Stimulated activated CD8-positive, alpha-beta memory T cell treated with anti-CD3 and anti-CD28 coated beads, Interleukin-7, amount 100 ng/mL, for 48 hours (primary cell): ENCODE data around the gene DVL1.
"Not testable (repeated sequence)": the region's sequence is repeated elsewhere in the genome, so short reads cannot be mapped to it uniquely, and the experiment has no call there.

Source experiments
- DNase-seq, 2 donors: peaks; one replicate each; pipeline ENCODE4 v3.0.0-alpha.2; 2020; ENCODE audit warnings: low read depth in 1 of 2; ENCODE audit errors: extremely low read depth in 1 of 2

DVL1 gene

GRCh38 chr1:1373815-1374588 lies 24.8 kb upstream of the DVL1 start:
- DNase-seq = no peak

GRCh38 chr1:1373051-1373814 lies 24.0 kb upstream of the DVL1 start:
- no peak for DNase-seq

- DNase-seq = peak; percentile 53 to 60
These were observed 22.8 kb upstream of the DVL1 start for GRCh38 chr1:1371746-1372711.

- DNase-seq = peak in 1 of 2 donors; percentile 38
These were observed 22.1 kb upstream of the DVL1 start for GRCh38 chr1:1371364-1371745.

GRCh38 chr1:1370771-1371300 lies 21.6 kb upstream of the DVL1 start:
- no peak for DNase-seq

- not testable (repeated sequence) for DNase-seq
These were observed 20.9 kb upstream of the DVL1 start for GRCh38 chr1:1370094-1370493.

GRCh38 chr1:1367315-1367714 lies 18.1 kb upstream of the DVL1 start:
- no peak for DNase-seq

- no peak for DNase-seq
These were observed 17.5 kb upstream of the DVL1 start for GRCh38 chr1:1366699-1367066.

GRCh38 chr1:1365875-1366698 lies 16.9 kb upstream of the DVL1 start:
- no peak for DNase-seq

GRCh38 chr1:1364266-1364665 lies 15.0 kb upstream of the DVL1 start:
- DNase-seq = no peak

GRCh38 chr1:1361982-1362423 lies 12.8 kb upstream of the DVL1 start:
- no peak for DNase-seq

- DNase-seq = no peak
These were observed 12.2 kb upstream of the DVL1 start for GRCh38 chr1:1361233-1361981.

GRCh38 chr1:1360506-1361169 lies 11.4 kb upstream of the DVL1 start:
- no peak for DNase-seq

GRCh38 chr1:1359664-1360468 lies 10.6 kb upstream of the DVL1 start:
- DNase-seq = no peak

GRCh38 chr1:1359308-1359663 lies 10.1 kb upstream of the DVL1 start:
- no peak for DNase-seq

GRCh38 chr1:1358433-1359271 lies 9.4 kb upstream of the DVL1 start, which contains the start of gene MXRA8:
Gene MXRA8, minus strand, starts transcription at chr1:1358555. Its CDS starts 51 bp downstream, at chr1:1358504.
- no peak for DNase-seq

GRCh38 chr1:1357871-1358432 lies 8.7 kb upstream of the DVL1 start:
- no peak for DNase-seq
